HCT116 (cell line): ENCODE results near the gene RUNDC3A. TPM values are rescaled to one million over a fixed set of nuclear protein-coding genes. Genes with fewer than 3 reads are reported as not detected.

Experiments used
- ATAC-seq: fragments of 200-7000 bp; cut with Tn5 transposase; 2 replicates; pipeline ENCODE4 v1.9.1; 2020; ENCODE audit warnings: mild to moderate bottlenecking, moderate library complexity
- BruUV-seq: library from RNA; stranded (reverse); fragments of 400-500 nt; replicated peaks from 2 replicates; lab custom pipeline; 2021; lab: Mats Ljungman, UMichigan
- CTCF ChIA-PET: fragments of 300-600 bp; sonication (Branson Sonifier 250); formaldehyde crosslinking; loops from one replicate; lab custom pipeline; 2021; ENCODE audit warnings: antibody characterized with exemption; lab: Charles Lee
- POLR2A ChIA-PET: fragments of 300-600, 350-600 bp; sonication (Branson Sonifier 250); formaldehyde crosslinking; loops from one replicate; lab custom pipeline; 2021; ENCODE audit warnings: antibody characterized with exemption; lab: Charles Lee
- RAD21 ChIA-PET, 2 experiments: fragments of 300-600 bp; sonication (Branson Sonifier 250); formaldehyde crosslinking; loops; one replicate each; lab custom pipeline; 2023; ENCODE audit warnings: low total read pairs in 2 of 2; ENCODE audit not compliant: uncharacterized antibody in 2 of 2, unreplicated experiment in 2 of 2, low non-redundant PET in 1 of 2; lab: Charles Lee
- DNase-seq: peaks from one replicate; pipeline ENCODE4 v3.0.0-alpha.2; 2010; ENCODE audit warnings: low read depth, low spot score
- H2AFZ ChIP-seq: fragments of 200-600 bp; shearing (Covaris generic), sonication (generic); 2 replicates; pipeline ENCODE4 v1.6.1; 2017; ENCODE audit warnings: low read depth, mixed run types, mixed read lengths, antibody characterized with exemption, low read length; ENCODE audit not compliant: poor library complexity, severe bottlenecking
- H3K27ac ChIP-seq: 2 replicates; pipeline ENCODE4 v1.5.1; 2012; ENCODE audit warnings: low read depth, low read length
- H3K27me3 ChIP-seq: fragments of 200-600 bp; sonication (generic); 2 replicates; pipeline ENCODE4 v1.6.1; 2016; ENCODE audit warnings: mixed run types, low read length, mixed read lengths; ENCODE audit not compliant: insufficient read depth
- H3K36me3 ChIP-seq, 2 experiments: fragments of 200-500 bp in 1 of 2; fragments of 200-600 bp in 1 of 2; sonication (Bioruptor generic) in 1 of 2; sonication (generic) in 1 of 2; 2 replicates each; pipeline versions ENCODE4 v1.5.1 to v1.6.1; 2014 to 2016; ENCODE audit warnings: low read length in 2 of 2, inconsistent platforms in 1 of 2, mixed read lengths in 1 of 2, mixed run types in 1 of 2; ENCODE audit not compliant: insufficient read depth in 2 of 2, control insufficient read depth in 1 of 2
- H3K4me1 ChIP-seq, 2 experiments: fragments of 200-600 bp in 1 of 2; sonication (generic) in 1 of 2; 2 replicates each; pipeline versions ENCODE4 v1.5.1 to v1.6.1; 2012 to 2017; ENCODE audit warnings: low read length in 2 of 2, inconsistent platforms in 1 of 2, mild to moderate bottlenecking in 1 of 2, mixed read lengths in 1 of 2, mixed run types in 1 of 2, moderate library complexity in 1 of 2; ENCODE audit not compliant: insufficient read depth in 2 of 2, control insufficient read depth in 1 of 2
- H3K4me2 ChIP-seq: fragments of 200-600 bp; sonication (generic); 2 replicates; pipeline ENCODE4 v1.6.1; 2017; ENCODE audit warnings: mixed run types, low read length, mixed read lengths
- H3K4me3 ChIP-seq, 2 experiments: fragments of 200-600 bp in 1 of 2; sonication (generic) in 1 of 2; replicated peaks in 1 of 2; 2 replicates each; pipeline ENCODE4 v1.5.1; 2011 to 2016; ENCODE audit warnings: low read length in 2 of 2, control low read depth in 1 of 2, low read depth in 1 of 2, mild to moderate bottlenecking in 1 of 2, mixed read lengths in 1 of 2, mixed run types in 1 of 2
- H3K79me2 ChIP-seq: fragments of 200-600 bp; sonication (generic); 2 replicates; pipeline ENCODE4 v1.6.1; 2017; ENCODE audit warnings: mild to moderate bottlenecking, mixed run types, low read length, moderate library complexity, mixed read lengths; ENCODE audit not compliant: insufficient read depth
- H3K9ac ChIP-seq: fragments of 200-600 bp; sonication (generic); 2 replicates; pipeline ENCODE4 v1.6.1; 2016; ENCODE audit warnings: low read length, mixed read lengths
- H3K9me2 ChIP-seq: fragments of 200-600 bp; sonication (generic), shearing (Covaris generic); 2 replicates; pipeline ENCODE4 v1.6.1; 2017; ENCODE audit warnings: mixed run types, mild to moderate bottlenecking, moderate library complexity; ENCODE audit not compliant: insufficient read depth
- H3K9me3 ChIP-seq, 2 experiments: fragments of 200-500 bp in 1 of 2; fragments of 200-600 bp in 1 of 2; sonication (Bioruptor generic) in 1 of 2; sonication (generic) in 1 of 2; 2 replicates each; pipeline ENCODE4 v1.6.1; 2014 to 2017; ENCODE audit warnings: low read length in 2 of 2, mixed read lengths in 2 of 2, inconsistent platforms in 1 of 2, low read depth in 1 of 2, mild to moderate bottlenecking in 1 of 2, mixed run types in 1 of 2, moderate library complexity in 1 of 2; ENCODE audit not compliant: control insufficient read depth in 1 of 2, insufficient read depth in 1 of 2
- H4K20me1 ChIP-seq: fragments of 200-600 bp; sonication (generic), shearing (Covaris generic); 2 replicates; pipeline ENCODE4 v1.6.1; 2017; ENCODE audit warnings: mixed run types, mild to moderate bottlenecking, moderate library complexity; ENCODE audit not compliant: insufficient read depth
- ATF3 ChIP-seq: IDR thresholded peaks from 2 replicates; pipeline ENCODE4 v1.6.1; 2012
- CEBPB ChIP-seq: IDR thresholded peaks from 2 replicates; pipeline ENCODE4 v1.6.1; 2012; ENCODE audit warnings: low read depth
- ELF1 ChIP-seq: IDR thresholded peaks from 2 replicates; pipeline ENCODE4 v1.6.1; 2012; ENCODE audit warnings: low read depth, borderline replicate concordance
- EZH2 ChIP-seq: fragments of 200-600 bp; sonication (generic); IDR thresholded peaks from 2 replicates; pipeline ENCODE4 v1.6.1; 2017; ENCODE audit warnings: antibody characterized with exemption, mixed run types
- JUND ChIP-seq: IDR thresholded peaks from 2 replicates; pipeline ENCODE4 v1.6.1; 2012
- MAX ChIP-seq: IDR thresholded peaks from 2 replicates; pipeline ENCODE4 v1.6.1; 2012
- POLR2A ChIP-seq: IDR thresholded peaks from 2 replicates; pipeline ENCODE4 v1.7.0; 2011; ENCODE audit warnings: borderline replicate concordance; ENCODE audit not compliant: insufficient read depth, insufficient read length; ENCODE audit errors: extremely low read depth
- RAD21 ChIP-seq: IDR thresholded peaks from 2 replicates; pipeline ENCODE4 v1.6.1; 2012; ENCODE audit warnings: low read depth, mild to moderate bottlenecking
- SIN3A ChIP-seq: IDR thresholded peaks from 2 replicates; pipeline ENCODE4 v1.6.1; 2012; ENCODE audit warnings: low read depth
- intact Hi-C: fragments of 100-400 bp; cut with micrococcal nuclease; formaldehyde crosslinking; loops from 2 replicates; pipeline ENCODE4 v1.10.0; 2022
- total RNA-seq: library from RNA; stranded (reverse); gene quantifications from one replicate; pipeline ENCODE4 v1.2.1, GENCODE V29; 2021; ENCODE audit not compliant: unreplicated experiment

The RUNDC3A gene
- total RNA-seq, 1 experiment from 2014 or later, result 0.61 TPM

- intact Hi-C loops, result no loop called here
- DNase-seq (no peak), ATAC-seq (peak; percentile 23; the same call in 1 of the 2 replicates)
- no peak overlapping the region; the same call in 1 of the 2 replicates for H3K27ac ChIP-seq
- no peak for TF ChIP-seq EZH2
- TF ChIP-seq SIN3A, result no peak
- no peak for TF ChIP-seq POLR2A
- no peak for TF ChIP-seq RAD21
- no TSS peak for BruUV-seq
- H2AFZ ChIP-seq, result no peak overlapping the region
- H3K4me2 ChIP-seq, result no peak overlapping the region
- ChIA-PET POLR2A (no interaction called here), CTCF (no interaction called here), RAD21 (no interaction called here)
- H3K79me2 ChIP-seq, result no peaks in the 10 kb centered on the region
- H3K4me1 ChIP-seq, result no peaks in the 10 kb centered on the region
- no peak overlapping the region for H3K4me3 ChIP-seq
- peaks cover 4% of the 10 kb centered on the region for H3K27me3 ChIP-seq
- H4K20me1 ChIP-seq, result no peaks in the 10 kb centered on the region
- H3K9ac ChIP-seq, result no peak overlapping the region
- H3K36me3 ChIP-seq, result no peaks in the 10 kb centered on the region
- no peaks in the 10 kb centered on the region for H3K9me3 ChIP-seq
- H3K9me2 ChIP-seq, result no peaks in the 10 kb centered on the region
These were observed 49.5 kb upstream of the RUNDC3A start for GRCh38 chr17:44258811-44259351.

GRCh38 chr17:44260296-44260695 is 48.1 kb upstream of the RUNDC3A start:
- Histone ChIP-seq H3K4me1 (no peaks in the 10 kb centered on the region), H3K36me3 (no peaks in the 10 kb centered on the region), H3K4me3 (no peak overlapping the region), H3K27me3 (peaks cover 4% of the 10 kb centered on the region), H3K79me2 (no peaks in the 10 kb centered on the region), H3K9me3 (no peaks in the 10 kb centered on the region), H2AFZ (no peak overlapping the region), H3K27ac (no peak overlapping the region), H3K9me2 (no peaks in the 10 kb centered on the region), H3K9ac (no peak overlapping the region), H3K4me2 (no peak overlapping the region), H4K20me1 (no peaks in the 10 kb centered on the region)
- TF ChIP-seq MAX, result no peak
- TF ChIP-seq JUND, result no peak
- TF ChIP-seq ELF1, result no peak
- no peak for TF ChIP-seq ATF3
- no peak for TF ChIP-seq SIN3A
- no peak for TF ChIP-seq CEBPB
- no peak for TF ChIP-seq POLR2A
- DNase-seq, result no peak
- ChIA-PET POLR2A (no interaction called here), CTCF (no interaction called here), RAD21 (no interaction called here)
- BruUV-seq, result no TSS peak
- ATAC-seq, result no peak
- intact Hi-C loops, result no loop called here
